GM21528 (cell line): ENCODE data around the gene LRRC4.

Experiments used
- ATAC-seq: cut with Tn5 transposase; IDR thresholded peaks from one replicate; pipeline ENCODE4 v1.9.1; 2021; ENCODE audit warnings: mild to moderate bottlenecking, moderate library complexity; ENCODE audit not compliant: unreplicated experiment, low FRiP score

LRRC4 gene

GRCh38 chr7:127983804-127984332 is 47.4 kb downstream of the LRRC4 start:
- no peak for ATAC-seq

GRCh38 chr7:127981965-127982364 is 49.3 kb downstream of the LRRC4 start:
- no peak for ATAC-seq

GRCh38 chr7:127980901-127981300 is 50.3 kb downstream of the LRRC4 start:
- no peak for ATAC-seq

- no peak for ATAC-seq
Observed at GRCh38 chr7:127979728-127980126, 51.5 kb downstream of the LRRC4 start.

GRCh38 chr7:127979113-127979727 is 52.0 kb downstream of the LRRC4 start:
- ATAC-seq: no peak

GRCh38 chr7:127978421-127978820 is 52.8 kb downstream of the LRRC4 start:
- no peak for ATAC-seq
